Brain microvascular endothelial cell (primary cell): ENCODE results near the gene ADARB2.
A peak's percentile ranks its signal among the peaks of the same experiment; 100 is the strongest.

Source experiments
- DNase-seq: peaks from one replicate; pipeline ENCODE4 v3.0.0-alpha.2; 2020
- H3K27ac ChIP-seq: fragments of 250-450 bp; sonication (Bioruptor Pico); 2 replicates; pipeline ENCODE4 v1.5.1; 2020; ENCODE audit warnings: mild to moderate bottlenecking, moderate library complexity
- H3K27me3 ChIP-seq: fragments of 250-450 bp; sonication (Bioruptor Pico); replicated peaks from 2 replicates; pipeline ENCODE4 v1.5.1; 2020; ENCODE audit warnings: mild to moderate bottlenecking
- H3K36me3 ChIP-seq: fragments of 250-450 bp; sonication (Bioruptor Pico); replicated peaks from 2 replicates; pipeline ENCODE4 v1.5.1; 2020; ENCODE audit warnings: mild to moderate bottlenecking
- H3K4me3 ChIP-seq: 2 replicates; pipeline ENCODE4 v1.5.1; 2011; ENCODE audit warnings: low read depth, mild to moderate bottlenecking, control low read depth, low read length, moderate library complexity
- CTCF ChIP-seq: IDR thresholded peaks from 2 replicates; pipeline ENCODE4 v1.5.1; 2011; ENCODE audit warnings: low read depth, mild to moderate bottlenecking, moderate library complexity, low read length, control low read depth, inconsistent platforms; ENCODE audit errors: missing control alignments
- in situ Hi-C: cut with HindIII; loops from 2 replicates; pipeline ENCODE4 v1.10.0; 2017; ENCODE audit warnings: low sequenced_read_pairs, low pct_ligation_motif_present

The ADARB2 gene

GRCh38 chr10:1362589-1363445 is 374.5 kb downstream of the ADARB2 start:
- Histone ChIP-seq H3K4me3 (no peak overlapping the region), H3K27me3 (no peaks in the 10 kb centered on the region), H3K36me3 (no peaks in the 10 kb centered on the region), H3K27ac (no peak overlapping the region)
- DNase-seq = no peak
- in situ Hi-C loops = no loop called here
- TF ChIP-seq CTCF = no peak

GRCh38 chr10:1361411-1362105 is 375.8 kb downstream of the ADARB2 start:
- no peak for TF ChIP-seq CTCF
- no peak overlapping the region for H3K27ac ChIP-seq
- no peak overlapping the region for H3K4me3 ChIP-seq
- in situ Hi-C loops = no loop called here
- no peak for DNase-seq
- H3K27me3 ChIP-seq = no peaks in the 10 kb centered on the region
- H3K36me3 ChIP-seq = no peaks in the 10 kb centered on the region

DNA sequence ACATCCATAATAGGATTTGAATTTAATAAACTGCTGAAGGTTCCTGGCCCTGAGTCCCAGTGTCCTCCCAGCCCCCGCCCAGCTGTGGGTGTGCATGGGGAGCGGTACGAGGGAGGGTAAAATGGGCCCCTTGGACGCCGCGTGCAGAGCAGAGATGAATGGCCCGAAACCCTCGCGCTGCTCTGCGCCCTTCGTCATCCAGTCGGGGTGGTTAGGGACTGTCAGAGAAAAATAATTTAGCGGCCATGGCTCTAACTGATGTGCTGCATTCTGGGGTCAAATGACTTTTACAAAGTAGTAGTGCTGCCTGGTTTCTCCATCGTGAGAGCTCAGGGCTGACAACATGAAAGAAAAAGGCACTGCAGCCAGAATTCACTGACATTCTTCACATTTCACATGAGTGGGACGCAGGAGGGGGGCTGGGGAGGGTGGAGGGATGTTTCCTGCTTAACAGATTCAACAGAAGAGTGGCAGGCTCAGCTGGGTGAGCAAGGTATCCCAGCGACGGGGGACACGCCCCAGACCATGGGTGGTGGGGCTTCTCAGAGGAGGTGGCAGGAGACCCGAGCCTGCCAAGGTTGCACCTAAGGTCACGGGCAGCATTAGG is 376.7 kb downstream of the ADARB2 start:
- no peaks in the 10 kb centered on the region for H3K36me3 ChIP-seq
- DNase-seq = peak; percentile 5
- in situ Hi-C loops = no loop called here
- no peak for TF ChIP-seq CTCF
- H3K4me3 ChIP-seq = no peak overlapping the region
- no peaks in the 10 kb centered on the region for H3K27me3 ChIP-seq
- H3K27ac ChIP-seq = no peak overlapping the region

DNA sequence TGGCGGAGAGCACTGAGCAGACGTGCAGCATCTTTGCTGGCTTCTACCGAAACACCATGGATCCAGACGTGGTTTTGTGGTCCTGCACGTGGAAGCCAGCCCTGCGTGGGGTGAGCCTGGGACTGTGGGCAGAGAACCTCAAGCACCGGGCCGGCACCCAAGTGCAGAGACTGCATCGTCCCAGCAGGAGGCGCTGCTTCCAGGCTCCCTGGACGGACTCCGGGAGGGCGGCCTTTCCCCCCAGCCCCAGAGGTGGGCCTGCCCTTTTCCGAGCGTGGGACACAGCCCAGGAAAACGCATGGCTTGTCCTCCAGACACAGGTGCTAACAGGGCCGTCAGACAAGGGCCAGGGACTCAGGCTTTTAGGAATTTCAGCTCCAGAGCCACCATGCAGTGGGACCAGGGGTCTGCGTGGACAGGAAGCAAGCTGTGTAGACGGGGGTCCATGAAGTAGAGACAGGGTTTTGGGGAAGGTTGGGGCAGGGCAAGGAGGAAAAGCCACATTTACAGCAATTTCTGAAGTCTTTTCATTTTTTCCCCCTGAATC is 377.2 kb downstream of the ADARB2 start:
- Histone ChIP-seq H3K4me3 (no peak overlapping the region), H3K36me3 (no peaks in the 10 kb centered on the region), H3K27ac (no peak overlapping the region), H3K27me3 (no peaks in the 10 kb centered on the region)
- in situ Hi-C loops = no loop called here
- TF ChIP-seq CTCF = peak; percentile 18
- no peak for DNase-seq

DNA sequence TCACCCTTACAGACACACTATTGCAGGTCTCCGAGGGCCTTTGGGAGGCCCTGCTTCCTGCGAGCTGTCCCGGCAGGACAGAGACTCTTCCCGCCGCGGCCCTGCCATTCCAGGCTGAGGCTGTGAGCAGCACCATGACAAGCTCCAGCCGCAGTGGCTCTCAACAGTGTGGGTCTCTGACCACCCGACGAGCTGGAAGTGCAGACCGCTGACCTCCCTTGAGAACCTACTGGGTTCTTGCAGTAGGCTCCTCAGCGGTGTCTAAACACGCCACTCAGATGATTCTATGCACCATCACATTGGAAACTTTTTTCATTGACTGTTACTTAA is 377.7 kb downstream of the ADARB2 start:
- Histone ChIP-seq H3K27me3 (no peaks in the 10 kb centered on the region), H3K36me3 (no peaks in the 10 kb centered on the region), H3K4me3 (no peak overlapping the region), H3K27ac (no peak overlapping the region)
- no peak for DNase-seq
- in situ Hi-C loops = no loop called here
- TF ChIP-seq CTCF = no peak
